HCT116 (cell line): ENCODE data around the gene MRPS18A.

Source experiments
- POLR2A ChIP-seq: IDR thresholded peaks from 2 replicates; pipeline ENCODE4 v1.7.0; 2011; ENCODE audit warnings: borderline replicate concordance; ENCODE audit not compliant: insufficient read depth, insufficient read length; ENCODE audit errors: extremely low read depth
- POLR2AphosphoS5 ChIP-seq: IDR thresholded peaks from 2 replicates; pipeline ENCODE4 v1.6.1; 2011; ENCODE audit warnings: mild to moderate bottlenecking, low read depth, low read length, moderate library complexity
- SIN3A ChIP-seq: IDR thresholded peaks from 2 replicates; pipeline ENCODE4 v1.6.1; 2012; ENCODE audit warnings: low read depth
- ZNF274 ChIP-seq: fragments of 200-500 bp; sonication (Bioruptor generic); IDR thresholded peaks from 2 replicates; pipeline ENCODE4 v1.6.1; 2014; ENCODE audit warnings: mild to moderate bottlenecking, low read depth, low read length, inconsistent platforms

- TF ChIP-seq POLR2A (no peak), ZNF274 (no peak), SIN3A (no peak), POLR2AphosphoS5 (no peak)
Measured at GRCh38 chr6:43724354-43724753, 36.8 kb upstream of the MRPS18A start.
